GM19455 (cell line): Measurements from ENCODE around the gene RAPGEF2.

Experiments used
- ATAC-seq: cut with Tn5 transposase; IDR thresholded peaks from one replicate; pipeline ENCODE4 v1.9.1; 2021; ENCODE audit not compliant: unreplicated experiment

The RAPGEF2 gene

DNA sequence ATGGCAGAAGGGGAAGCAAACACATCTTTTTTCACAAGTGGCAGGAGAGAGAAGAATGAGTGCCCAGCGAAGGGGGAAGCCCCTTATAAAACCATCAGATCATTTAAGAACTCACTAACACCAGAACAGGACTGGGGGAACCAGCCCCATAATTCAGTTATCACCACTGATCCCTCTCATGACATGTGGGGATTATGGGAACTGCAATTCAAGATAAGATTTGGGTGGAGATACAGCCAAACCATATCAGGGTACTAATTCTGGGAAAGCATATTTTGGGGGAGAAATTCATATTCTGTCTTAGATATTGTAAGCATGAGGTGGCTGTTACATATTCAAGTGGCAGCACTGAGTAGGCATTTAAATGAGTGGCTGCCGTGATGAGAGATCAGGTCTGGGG is 87.8 kb downstream of the RAPGEF2 start:
- no peak for ATAC-seq

DNA sequence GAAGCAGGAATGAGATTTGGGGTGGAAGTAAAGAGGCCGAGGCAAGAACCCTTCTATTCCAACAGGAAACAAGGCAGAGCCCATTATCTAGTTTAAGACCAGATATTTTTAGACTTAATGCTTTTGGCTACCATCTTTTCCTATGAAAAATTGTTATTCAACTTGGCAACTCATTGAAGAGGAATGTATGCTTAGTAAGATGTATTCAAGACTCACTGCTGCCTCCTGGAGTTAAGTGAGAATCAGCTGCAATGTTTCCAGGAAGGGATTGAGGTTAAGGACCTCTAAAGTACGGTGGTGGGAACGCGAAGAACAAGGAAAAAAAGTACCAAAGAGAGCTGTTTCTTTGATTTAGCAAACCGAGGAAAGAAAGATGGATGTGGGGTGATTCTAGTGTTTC is 89.1 kb downstream of the RAPGEF2 start:
- ATAC-seq, result no peak

DNA sequence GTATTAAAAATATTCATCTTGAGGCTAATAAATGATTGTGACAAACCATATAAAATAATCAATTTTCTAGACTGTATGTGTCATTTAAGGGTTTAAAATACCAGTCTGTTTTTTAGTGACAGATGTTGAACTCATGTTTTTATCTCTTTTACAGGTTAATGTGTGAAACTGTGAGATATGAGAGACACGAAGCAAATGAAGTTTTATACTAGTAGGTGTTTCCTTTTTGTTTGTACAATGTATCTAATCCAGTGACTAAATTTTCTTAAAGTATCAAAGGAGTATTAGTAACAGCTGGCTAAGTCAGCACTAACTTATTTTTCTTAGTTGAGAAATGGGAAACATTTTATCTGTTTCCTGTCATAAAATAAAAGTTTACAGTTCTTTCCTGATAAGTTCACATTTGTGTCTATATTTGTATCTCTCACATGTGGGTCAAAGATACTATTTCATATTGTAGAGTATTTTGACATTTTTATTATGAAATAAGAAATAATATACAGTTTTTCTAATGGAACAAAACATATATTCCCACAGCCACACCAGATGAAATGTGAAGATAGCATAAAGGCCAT is 90.3 kb downstream of the RAPGEF2 start:
- no peak for ATAC-seq

DNA sequence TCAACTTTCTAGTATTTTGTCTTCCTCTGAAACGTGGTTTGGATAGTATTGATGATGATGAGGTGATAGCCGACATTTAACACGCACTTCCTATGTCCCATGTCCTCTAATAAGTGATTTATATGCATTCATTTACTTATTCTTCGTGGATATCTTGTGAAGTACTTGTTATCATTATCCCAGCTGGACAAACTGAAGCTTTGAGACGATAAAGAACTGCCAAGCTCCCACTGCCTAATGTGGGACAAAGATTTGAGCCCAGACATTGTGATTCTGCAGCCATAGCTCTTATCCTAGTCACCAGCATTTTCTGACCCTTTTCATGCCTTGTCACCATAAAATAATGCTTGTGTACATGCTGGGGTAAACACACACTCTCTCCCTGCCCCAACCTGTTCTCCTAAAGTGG is 92.5 kb downstream of the RAPGEF2 start:
- ATAC-seq, result no peak

DNA sequence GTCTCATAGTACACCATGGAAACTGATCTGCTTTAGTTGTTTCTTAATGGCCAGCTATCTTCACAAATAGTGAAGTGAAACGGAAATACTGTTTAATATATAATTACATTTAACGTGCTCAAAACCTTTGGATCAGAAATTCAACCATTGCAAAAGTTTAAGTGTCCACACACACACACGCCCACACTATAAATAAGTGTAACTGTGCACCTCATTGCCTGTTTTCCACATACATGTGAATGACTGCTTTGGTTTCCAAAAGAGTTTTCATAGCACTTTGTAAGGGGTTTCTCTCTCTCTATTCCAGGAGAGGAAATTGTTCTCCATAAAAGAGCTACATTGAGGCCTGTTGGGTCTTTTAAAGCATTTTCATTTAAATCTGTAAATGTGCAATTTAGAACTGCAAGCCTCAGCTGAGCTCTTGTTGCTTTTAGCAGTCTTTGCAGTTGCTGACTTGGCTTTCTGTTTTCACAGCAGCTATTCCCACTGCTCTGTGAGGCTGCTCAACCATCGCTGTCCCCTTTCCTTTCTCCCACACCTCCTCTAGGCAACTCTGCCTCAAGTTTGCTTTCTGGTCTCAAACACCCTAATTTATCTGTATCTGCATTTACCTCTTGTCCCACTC is 94.5 kb downstream of the RAPGEF2 start:
- ATAC-seq, result no peak

DNA sequence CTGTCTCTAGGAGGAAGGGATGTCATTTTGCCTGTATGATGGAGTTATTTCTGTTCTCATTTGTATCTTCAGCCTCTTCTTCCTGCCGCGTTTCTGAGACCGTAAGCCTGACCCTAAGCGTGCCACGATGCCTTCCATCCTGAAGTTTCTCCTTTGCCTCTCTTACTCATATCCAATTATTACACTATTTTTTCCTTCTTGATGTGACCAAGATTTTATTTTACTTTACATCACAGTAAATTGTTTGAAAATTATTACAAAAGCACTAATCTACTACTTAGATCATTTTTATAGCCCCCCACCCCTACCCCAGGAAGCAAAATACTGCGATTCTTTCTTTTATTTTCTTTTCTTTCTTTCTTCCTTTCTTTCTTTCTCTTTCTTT is 95.0 kb downstream of the RAPGEF2 start:
- no peak for ATAC-seq

DNA sequence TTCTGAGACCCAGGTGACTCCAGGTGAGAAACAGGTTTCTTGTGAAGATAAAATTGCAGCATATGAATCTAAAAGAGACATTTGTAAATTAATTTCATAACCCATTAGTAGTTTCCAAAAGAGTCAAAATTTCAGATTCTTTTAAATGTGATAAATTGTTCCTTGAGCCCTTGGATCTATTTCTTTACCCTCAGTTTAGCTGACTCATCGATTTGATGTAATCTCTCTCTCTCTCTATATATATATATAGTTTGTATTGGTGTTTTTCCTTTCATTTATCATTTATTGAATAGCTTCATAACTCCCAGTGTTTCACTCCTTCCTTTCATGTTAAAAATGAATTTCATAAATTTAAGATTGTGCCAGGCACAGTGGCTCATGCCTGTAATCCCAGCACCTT is 96.9 kb downstream of the RAPGEF2 start:
- ATAC-seq, result no peak

DNA sequence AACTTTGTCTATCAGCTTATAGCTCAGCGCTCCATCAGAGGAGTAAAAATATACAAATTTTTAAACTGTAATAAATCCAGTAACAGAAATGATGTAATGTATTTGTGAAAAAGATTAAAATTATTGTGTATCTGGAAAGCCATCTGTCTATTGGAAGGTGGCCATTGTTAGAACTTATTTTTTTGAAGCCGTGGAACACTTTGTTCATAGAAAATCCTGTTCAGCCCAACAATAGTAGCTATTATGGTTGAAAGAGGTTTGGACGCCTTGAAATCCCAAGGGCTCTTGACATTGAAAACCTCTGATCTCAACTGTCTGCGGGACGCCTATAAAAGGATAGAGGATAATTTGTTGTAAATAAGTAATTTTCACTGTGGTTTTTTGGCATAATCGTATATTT is 98.3 kb downstream of the RAPGEF2 start:
- ATAC-seq, result no peak

DNA sequence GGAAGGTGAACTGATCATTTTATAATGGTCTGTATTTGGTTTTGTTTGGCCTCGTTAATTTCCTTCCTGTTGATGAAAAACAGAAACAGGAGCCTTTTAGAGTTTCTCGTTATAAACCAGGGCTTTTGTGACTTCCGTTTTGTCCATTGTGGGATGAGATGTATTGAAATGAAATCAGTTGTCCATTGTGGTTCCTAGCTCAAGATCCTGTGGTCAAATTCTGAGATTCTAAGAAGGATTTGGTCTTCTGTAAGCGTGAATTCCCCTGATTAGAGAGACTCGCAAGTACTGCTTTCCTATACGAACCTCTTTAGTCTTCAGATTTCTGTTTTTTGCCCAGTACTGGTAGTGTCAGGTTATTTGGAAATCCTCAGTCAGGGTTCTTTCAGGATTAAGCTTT is 101.7 kb downstream of the RAPGEF2 start:
- no peak for ATAC-seq

DNA sequence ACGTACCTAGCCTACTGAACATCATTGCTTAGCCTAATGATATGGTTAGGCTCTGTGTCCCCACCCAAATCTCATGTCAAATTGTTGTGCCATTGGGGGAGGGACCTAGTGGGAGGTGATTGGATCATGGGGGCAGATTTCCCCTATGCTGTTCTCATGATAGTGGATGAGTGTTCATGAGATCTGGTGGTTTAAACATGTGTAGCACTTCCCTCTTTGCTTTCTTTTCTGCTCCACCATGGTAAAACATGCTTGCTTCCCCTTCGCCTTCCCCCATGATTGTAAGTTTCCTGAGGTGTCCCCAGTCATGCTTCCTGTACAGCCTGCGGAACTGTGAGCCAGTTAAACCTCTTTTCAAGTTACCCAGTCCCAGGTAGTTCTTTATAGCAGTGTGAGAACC is 102.6 kb downstream of the RAPGEF2 start:
- no peak for ATAC-seq

DNA sequence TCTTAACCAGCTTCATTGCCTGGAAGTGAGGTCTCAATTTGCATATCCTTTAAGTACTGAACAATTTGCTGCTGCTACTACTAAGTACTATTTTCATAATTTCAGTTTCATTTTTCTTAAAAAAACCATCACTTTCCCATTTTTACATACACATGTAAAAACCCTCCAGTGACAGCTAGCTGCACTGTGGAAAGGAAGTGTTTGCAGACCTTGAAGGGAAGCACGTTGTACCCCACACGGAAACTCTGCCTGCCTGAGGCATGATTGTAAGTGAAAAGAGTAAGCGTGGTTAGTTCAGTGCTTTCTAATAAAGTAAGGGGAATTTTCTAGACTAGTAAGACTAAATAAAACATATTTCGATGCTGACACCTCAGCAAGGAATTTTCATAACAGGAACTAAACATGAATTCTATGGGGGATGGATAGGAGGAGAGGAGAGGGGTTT is 103.6 kb downstream of the RAPGEF2 start:
- ATAC-seq, result peak; percentile 85

DNA sequence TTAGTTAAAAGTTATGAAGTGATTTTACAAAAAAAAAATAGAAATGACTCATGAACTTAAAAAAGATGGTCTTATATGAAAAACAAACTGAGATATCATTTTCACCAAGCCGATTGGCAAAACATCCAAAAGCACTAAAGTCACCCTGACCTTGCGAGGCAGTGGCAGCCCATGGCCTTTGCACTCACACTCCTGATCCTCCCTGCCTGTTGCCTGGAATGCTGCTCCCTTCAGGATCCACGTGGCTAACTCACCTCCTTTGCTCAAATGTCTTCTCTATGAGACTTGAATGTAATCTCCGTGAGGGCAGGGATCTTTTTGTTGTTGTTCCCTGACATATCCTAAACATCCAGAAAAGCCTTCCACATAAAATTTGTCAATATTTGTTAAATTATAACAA is 106.4 kb downstream of the RAPGEF2 start:
- ATAC-seq, result no peak

DNA sequence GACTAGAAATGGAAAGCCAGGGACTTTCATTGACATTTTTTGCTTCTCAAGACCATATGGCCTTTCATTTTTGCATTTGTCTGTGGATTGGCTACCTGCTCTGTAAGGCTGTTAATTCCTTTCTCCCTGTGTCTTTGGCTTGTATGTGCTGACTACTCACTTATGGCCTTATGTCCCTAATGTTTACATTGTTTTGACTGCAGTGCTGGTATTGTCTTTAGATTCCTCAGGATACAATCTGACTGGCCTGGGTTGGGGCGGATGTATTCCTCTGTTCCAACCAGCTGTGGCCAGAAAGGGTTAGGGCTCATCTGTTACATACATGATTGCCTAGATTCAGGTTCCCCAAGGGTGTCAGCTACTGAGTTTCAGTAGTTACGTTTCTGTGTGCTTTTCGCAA is 108.1 kb downstream of the RAPGEF2 start:
- ATAC-seq, result no peak

DNA sequence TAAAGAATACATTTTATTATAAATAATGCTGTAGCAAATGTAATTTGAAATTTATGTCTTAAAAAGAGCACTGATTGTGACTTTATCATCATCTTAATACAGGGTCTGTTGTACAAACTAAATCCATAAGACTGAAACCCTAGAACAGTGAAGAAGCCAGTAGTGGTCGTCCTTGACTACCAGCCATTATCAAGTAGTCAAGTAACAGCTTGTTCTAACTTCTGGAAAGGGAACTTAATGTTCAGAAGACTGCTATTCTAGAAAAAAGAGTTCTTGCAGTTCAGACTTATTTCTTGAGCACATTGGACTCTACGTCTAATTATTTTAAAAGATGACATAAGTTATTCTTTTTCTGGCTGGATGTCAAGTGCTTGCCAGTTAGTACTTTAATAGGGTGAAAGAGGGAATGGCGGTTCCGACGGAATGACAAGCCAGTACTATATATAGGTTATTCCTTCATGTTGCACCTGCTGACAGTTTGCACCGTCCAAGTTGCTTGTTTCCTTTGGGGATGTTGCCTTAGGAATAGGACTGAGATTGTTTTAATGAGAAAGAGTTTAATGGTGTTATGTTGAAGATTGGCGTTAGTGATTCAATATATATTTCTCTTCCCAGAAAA is 109.9 kb downstream of the RAPGEF2 start:
- ATAC-seq, result no peak

DNA sequence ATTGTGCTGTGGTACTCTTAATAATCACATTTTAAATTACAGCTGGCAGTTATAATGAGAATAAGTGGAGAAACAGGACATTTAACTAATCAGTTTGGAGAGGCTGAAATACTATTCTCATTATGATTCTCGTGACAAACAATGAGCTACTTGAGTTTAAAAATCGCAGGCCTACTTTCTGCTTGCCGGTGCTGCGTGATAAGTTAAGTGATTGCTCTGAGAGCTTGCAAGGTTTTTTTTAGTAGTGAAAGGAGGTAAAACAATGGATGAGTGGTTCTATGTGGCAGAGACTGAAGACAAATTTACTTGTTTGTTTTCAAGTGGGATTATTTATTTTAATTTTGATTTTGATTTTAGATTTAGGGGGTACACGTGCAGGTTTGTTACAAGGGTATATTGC is 114.0 kb downstream of the RAPGEF2 start:
- ATAC-seq, result no peak

DNA sequence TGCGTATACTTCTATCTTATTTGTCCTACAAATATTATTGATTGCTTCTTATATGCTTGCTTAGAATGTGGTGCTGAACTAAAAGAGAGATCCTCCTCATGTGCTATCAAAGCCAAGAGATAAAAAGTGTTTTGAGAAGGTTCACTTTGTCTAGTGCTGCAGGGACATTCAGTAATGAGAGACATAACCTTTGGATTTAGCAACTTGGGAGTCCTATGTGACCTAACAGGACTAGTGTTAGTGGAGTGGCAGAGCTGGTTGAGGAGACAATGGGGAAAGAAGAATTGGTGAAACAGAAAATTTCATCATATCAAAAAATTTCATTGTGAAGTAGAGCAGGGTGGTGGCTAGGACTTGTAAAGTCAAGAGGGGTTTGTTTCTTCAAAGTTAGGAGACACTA is 117.0 kb downstream of the RAPGEF2 start:
- ATAC-seq, result no peak

DNA sequence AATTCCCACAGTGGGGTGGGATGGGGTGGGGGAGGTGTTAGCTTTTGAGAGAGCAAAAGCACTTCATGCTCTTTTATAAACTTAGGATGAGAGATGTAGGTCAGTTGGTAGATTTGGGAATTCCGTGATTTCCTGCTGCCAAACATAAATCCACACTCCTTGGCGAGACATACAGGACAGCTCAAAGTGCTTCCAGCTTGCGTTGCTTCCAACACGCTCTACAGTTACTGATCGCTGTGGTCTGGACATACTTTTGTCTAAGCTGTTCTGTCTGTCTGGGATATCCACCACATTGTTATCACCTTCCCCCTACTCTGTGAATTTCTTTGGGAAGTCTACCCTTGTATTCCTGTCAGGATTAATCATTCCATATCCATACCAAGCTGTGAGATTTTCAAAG is 117.5 kb downstream of the RAPGEF2 start:
- ATAC-seq, result no peak

DNA sequence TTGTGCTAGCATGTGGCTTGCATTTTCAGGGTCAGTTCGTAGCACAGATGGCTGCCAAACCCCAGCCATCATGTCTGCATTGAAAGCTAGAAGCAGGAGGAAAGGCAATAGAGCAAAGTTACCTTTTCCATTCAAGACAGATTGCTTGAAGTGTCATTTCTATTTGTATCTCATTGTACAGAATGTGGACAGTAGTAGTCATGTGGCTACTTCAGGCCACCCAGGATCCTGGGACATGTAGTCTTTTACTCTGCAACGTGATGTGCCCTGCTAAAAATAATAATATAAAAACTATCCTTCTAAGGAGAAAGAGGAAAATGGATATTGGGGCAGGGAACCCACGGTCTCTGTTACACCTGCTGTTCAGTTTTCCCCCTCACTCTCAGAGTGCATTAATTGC is 118.4 kb downstream of the RAPGEF2 start:
- ATAC-seq, result no peak

DNA sequence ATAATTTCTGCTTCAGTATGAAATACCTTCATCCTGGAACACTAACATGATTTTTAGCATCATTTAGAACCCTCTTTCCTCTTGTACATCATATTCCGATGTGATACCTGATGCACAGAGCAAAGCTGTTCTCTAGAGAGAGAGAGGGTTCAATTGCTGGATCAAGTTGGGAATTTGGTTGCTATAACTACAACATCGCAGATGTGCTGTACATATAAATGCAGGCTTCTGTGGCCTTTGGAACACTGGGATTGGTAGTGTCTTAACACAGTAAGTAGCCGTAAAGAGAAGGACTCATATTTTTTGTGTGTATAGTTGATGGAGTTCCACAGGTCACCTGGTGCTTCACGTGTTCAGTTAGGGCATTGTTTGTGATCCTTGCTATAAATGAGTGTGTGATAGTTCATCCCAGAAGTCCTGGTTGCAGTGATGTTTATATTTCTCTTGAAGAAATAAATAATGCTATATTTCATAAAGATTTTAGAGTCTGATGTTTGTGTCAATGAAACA is 119.2 kb downstream of the RAPGEF2 start:
- no peak for ATAC-seq

DNA sequence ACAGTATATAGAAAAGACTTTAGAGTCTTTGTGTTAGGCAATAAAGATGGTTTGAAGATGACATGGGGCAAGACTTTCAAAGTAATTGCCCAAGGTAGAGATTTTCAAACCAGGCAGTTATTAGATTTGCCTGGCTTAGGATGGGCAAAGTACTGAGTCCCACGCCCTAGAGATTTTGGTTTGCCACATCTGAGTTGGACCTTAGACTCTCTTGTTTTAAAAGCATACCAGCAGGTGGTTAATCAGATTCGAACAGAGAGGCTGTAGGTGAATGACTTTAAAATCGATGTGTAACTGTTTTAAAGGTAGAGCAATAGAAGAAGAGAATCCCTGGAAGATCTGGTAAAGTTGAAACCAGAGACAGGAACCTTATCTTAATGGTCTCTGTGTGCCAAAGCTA is 121.5 kb downstream of the RAPGEF2 start:
- ATAC-seq, result no peak

DNA sequence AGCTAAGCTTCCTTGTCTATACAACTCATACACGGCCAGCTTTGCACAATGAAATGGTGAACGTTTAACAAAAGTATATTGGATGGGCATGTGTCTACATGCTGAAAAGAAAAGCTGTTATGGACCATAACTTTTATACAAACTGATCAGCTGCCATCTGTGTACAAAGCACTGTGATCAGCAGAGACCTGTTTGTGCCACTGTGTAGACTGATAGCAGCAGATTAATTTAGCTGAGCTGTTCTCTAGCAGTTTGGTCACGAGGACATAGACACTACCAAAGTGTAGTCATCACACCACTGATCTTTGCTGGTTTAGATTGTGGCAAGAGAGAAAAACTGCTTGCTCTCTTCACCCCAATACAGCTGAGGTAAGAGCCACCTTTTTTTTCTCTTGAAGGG is 124.5 kb downstream of the RAPGEF2 start:
- no peak for ATAC-seq

DNA sequence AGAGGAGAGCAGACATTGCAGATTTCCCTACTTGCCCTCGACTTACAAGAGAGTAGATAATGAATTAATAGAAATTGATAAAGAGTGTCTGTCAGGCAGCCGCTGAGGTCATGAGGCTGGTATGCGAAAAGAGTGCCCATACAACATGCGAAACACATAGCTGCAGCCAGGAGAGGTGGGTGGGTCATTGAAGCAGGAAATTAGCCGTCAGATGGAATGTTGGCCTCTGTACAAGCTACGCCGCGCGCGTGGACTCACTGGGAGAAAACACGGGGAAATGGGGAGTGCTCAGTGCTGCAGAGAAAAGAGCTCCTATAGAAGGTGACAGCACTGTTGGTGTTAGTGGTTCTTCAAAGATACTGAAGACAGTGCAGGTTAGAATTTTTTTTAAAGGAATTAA is 125.1 kb downstream of the RAPGEF2 start:
- ATAC-seq, result no peak

DNA sequence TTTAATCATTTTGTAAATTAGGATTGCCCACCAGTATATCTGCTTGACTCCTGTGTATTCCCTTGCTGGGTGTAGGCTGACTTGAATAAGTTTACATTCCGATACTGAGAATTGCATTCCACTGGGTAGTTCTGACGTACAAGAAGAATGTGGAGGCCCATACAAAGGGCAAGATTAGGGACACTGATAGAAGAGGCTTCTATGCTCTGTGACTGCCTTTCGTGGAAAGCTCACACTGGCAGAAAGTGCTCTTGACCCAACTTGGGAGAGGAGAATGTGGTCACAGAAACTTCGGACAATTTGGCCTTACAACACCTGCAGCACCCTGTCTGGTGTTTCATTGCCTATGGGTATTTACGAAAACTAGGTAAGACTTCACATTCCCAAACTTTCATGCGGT is 126.3 kb downstream of the RAPGEF2 start:
- ATAC-seq, result no peak
